GM21723 (cell line): ENCODE results near the gene GALNT2.

Experiments used
- ATAC-seq: cut with Tn5 transposase; IDR thresholded peaks from one replicate; pipeline ENCODE4 v1.9.1; 2021; ENCODE audit warnings: mild to moderate bottlenecking, moderate library complexity; ENCODE audit not compliant: unreplicated experiment

The GALNT2 gene

GRCh38 chr1:230066466-230067404, at the start of gene GALNT2:
GALNT2 (plus strand) TSS chr1:230067238; CDS start chr1:230067281, 43 bp downstream.
- peak; percentile 84 for ATAC-seq

GRCh38 chr1:230020451-230020850, 46.6 kb upstream of the GALNT2 start:
- ATAC-seq, result no peak

GRCh38 chr1:230022666-230023380, 44.2 kb upstream of the GALNT2 start:
- no peak for ATAC-seq

- no peak for ATAC-seq
These were observed 41.4 kb upstream of the GALNT2 start for GRCh38 chr1:230025686-230026085.

GRCh38 chr1:230026139-230026538, 40.9 kb upstream of the GALNT2 start:
- no peak for ATAC-seq

- ATAC-seq, result no peak
These were observed 40.5 kb upstream of the GALNT2 start for GRCh38 chr1:230026572-230026971.

- no peak for ATAC-seq
These were observed 38.3 kb upstream of the GALNT2 start for GRCh38 chr1:230028602-230029223.

GRCh38 chr1:230029244-230029941, 37.6 kb upstream of the GALNT2 start:
- ATAC-seq, result no peak

GRCh38 chr1:230030122-230030821, 36.8 kb upstream of the GALNT2 start:
- ATAC-seq, result no peak

GRCh38 chr1:230031131-230031530, 35.9 kb upstream of the GALNT2 start:
- ATAC-seq, result no peak

GRCh38 chr1:230032516-230033281, 34.3 kb upstream of the GALNT2 start:
- ATAC-seq, result no peak

GRCh38 chr1:230037261-230037660, 29.8 kb upstream of the GALNT2 start:
- ATAC-seq, result peak; percentile 76

GRCh38 chr1:230040440-230040839, 26.6 kb upstream of the GALNT2 start:
- no peak for ATAC-seq

- ATAC-seq, result no peak
These were observed 24.0 kb upstream of the GALNT2 start for GRCh38 chr1:230043081-230043480.

- no peak for ATAC-seq
These were observed 22.3 kb upstream of the GALNT2 start for GRCh38 chr1:230044729-230045128.

GRCh38 chr1:230047114-230047865, 19.7 kb upstream of the GALNT2 start:
- no peak for ATAC-seq

- no peak for ATAC-seq
These were observed 18.7 kb upstream of the GALNT2 start for GRCh38 chr1:230048322-230048721.

GRCh38 chr1:230048922-230049321, 18.1 kb upstream of the GALNT2 start:
- no peak for ATAC-seq

- no peak for ATAC-seq
These were observed 17.3 kb upstream of the GALNT2 start for GRCh38 chr1:230049731-230050130.
